Amniotic epithelial cell (primary cell): ENCODE data around the gene FIBP.
A peak's percentile ranks its signal among the peaks of the same experiment; 100 is the strongest.

Source experiments
- DNase-seq: peaks from one replicate; pipeline ENCODE4 v3.0.0-alpha.2; 2010; ENCODE audit warnings: low read depth

Gene FIBP

GRCh38 chr11:65870706-65871681, 17.3 kb downstream of the FIBP start:
- DNase-seq = no peak

- no peak for DNase-seq
These were observed 18.0 kb downstream of the FIBP start for GRCh38 chr11:65870307-65870658.

- DNase-seq = no peak
These were observed 18.5 kb downstream of the FIBP start for GRCh38 chr11:65869643-65870306.

- no peak for DNase-seq
These were observed 19.4 kb downstream of the FIBP start for GRCh38 chr11:65868907-65869306.

- DNase-seq = no peak
These were observed 20.1 kb downstream of the FIBP start for GRCh38 chr11:65868076-65868667.

- no peak for DNase-seq
These were observed 20.8 kb downstream of the FIBP start for GRCh38 chr11:65867284-65868071.

GRCh38 chr11:65866509-65867283, 21.6 kb downstream of the FIBP start:
- DNase-seq = no peak

- DNase-seq = no peak
These were observed 22.6 kb downstream of the FIBP start for GRCh38 chr11:65865550-65866172.

- no peak for DNase-seq
These were observed 23.4 kb downstream of the FIBP start for GRCh38 chr11:65864706-65865471.

- DNase-seq = no peak
These were observed 24.2 kb downstream of the FIBP start for GRCh38 chr11:65863889-65864705.

- DNase-seq = no peak
These were observed 25.1 kb downstream of the FIBP start for GRCh38 chr11:65862941-65863888.

GRCh38 chr11:65862191-65862735, 26.0 kb downstream of the FIBP start:
- DNase-seq = no peak

- DNase-seq = no peak
These were observed 26.6 kb downstream of the FIBP start for GRCh38 chr11:65861533-65862183.

- no peak for DNase-seq
These were observed 27.1 kb downstream of the FIBP start for GRCh38 chr11:65861165-65861505.

GRCh38 chr11:65860278-65861164, 27.8 kb downstream of the FIBP start, which contains the start of gene MUS81:
Gene MUS81 (plus strand): TSS chr11:65860433. CDS start chr11:65860754, 321 bp downstream.
- peak; percentile 97 for DNase-seq

GRCh38 chr11:65859812-65860277, 28.4 kb downstream of the FIBP start:
- no peak for DNase-seq
